Measurements from ENCODE around the gene FERMT2.

The FERMT2 gene

DNA sequence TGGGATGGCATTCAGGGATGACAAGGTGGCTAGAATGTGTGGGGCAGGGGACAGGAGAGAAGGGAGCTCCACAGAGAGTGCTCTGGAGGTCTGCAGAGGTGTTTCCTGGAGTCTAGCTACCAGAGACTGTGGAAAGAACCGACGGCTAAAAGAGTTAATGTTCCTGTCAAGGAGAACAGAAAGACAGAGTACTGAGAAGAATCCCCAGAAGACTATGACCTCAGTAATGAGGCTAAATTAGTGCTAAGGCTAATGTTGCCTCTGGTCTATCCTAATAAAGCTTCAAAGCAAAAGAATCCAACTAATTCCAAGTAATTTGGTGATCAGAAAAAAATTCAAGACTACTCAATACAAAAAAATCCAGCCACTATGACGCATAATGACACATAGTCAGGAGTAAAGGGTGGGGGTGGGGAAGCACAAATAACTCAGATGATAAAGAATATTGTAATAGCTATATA is 44.7 kb downstream of the FERMT2 start:
- no peak overlapping the region for H3K4me3 ChIP-seq (ENCODE audit: insufficient read depth, low read depth, low read length, poor library complexity, severe bottlenecking)

DNA sequence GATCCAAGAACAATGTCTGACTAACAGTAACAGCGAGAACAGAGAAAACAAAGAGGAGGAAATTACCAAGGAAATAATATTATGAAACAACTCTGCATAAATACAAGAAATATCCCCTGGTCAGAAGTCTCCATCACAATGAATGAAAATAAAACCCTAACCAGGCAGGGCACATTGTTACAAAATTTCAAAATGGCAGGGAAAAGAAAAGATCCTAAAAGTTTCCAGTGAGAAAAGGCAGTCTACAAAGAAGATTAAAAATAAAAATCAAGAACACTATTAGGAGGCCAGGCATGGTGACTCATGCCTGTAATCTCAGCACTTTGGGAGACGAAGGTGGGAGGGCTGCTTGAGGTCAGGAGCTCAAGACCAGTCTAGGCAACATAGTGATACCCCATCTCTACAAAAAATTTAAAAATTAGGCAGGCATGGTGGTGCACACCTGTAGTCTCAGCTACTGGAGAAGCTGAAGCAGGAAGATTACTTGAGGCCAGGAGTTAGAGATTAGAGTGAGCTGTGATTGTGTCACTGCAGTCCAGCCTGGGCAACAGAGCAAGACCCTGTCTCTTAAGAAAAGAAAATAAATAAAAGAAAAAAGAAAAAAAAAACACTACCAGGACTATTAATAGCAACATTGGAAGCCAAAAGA is 47.8 kb downstream of the FERMT2 start:
- Histone ChIP-seq H3K4me3 (ENCODE audit: insufficient read depth, low read depth, low read length, poor library complexity, severe bottlenecking) (no peak overlapping the region), H3K9me3 (ENCODE audit: control insufficient read depth, low read length) (no peaks in the 10 kb centered on the region), H3K4me1 (ENCODE audit: control insufficient read depth, insufficient read depth, low read length, poor library complexity, severe bottlenecking) (no peaks in the 10 kb centered on the region), H3K27me3 (replicated peaks; ENCODE audit: control insufficient read depth, insufficient read depth, low read length, poor library complexity, severe bottlenecking) (no peaks in the 10 kb centered on the region), H3K27ac (ENCODE audit: insufficient read depth, low read length, poor library complexity, severe bottlenecking) (no peak overlapping the region), H3K36me3 (ENCODE audit: control insufficient read depth, insufficient read depth, low read length) (no peaks in the 10 kb centered on the region)
- DNase-seq, result no peak

More for the DNA sequence above, 44.7 kb downstream of the FERMT2 start:
- Histone ChIP-seq H3K27me3 (replicated peaks; ENCODE audit: control insufficient read depth, insufficient read depth, low read length, poor library complexity, severe bottlenecking) (no peaks in the 10 kb centered on the region), H3K36me3 (ENCODE audit: control insufficient read depth, insufficient read depth, low read length) (no peaks in the 10 kb centered on the region), H3K9me3 (ENCODE audit: control insufficient read depth, low read length) (no peaks in the 10 kb centered on the region), H3K4me1 (ENCODE audit: control insufficient read depth, insufficient read depth, low read length, poor library complexity, severe bottlenecking) (no peaks in the 10 kb centered on the region), H3K27ac (ENCODE audit: insufficient read depth, low read length, poor library complexity, severe bottlenecking) (no peak overlapping the region)
- no peak for DNase-seq

DNA sequence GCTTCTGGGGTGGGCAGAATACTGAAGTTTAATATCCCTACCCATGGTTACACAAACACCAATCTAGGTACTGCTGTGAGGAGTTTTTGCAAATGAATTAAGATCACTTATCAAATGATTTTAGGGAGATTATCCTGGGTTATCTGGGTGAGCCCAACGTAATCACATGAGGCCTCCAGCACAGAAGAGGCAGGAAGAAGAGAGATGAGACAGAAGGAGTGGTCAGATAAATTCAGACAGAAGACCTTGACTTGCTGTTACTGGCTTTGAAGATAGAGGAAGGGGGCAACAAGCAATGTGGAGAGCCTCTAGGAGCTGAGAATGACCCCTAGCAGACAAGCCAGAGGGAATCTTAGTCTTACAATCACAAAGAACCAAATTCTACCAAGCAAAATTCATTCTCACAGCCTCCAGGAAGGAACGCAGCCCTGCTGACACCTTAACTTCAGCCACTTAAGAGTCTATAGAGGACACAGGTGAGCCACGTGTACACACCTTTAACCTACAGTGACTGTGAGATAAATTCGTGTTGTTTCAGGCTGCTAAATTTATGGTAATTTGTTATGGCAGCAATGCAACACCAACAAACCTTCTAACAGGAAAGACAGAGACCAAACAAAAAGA is 49.4 kb downstream of the FERMT2 start:
- no peaks in the 10 kb centered on the region for H3K36me3 ChIP-seq (ENCODE audit: control insufficient read depth, insufficient read depth, low read length)
- H3K4me1 ChIP-seq (ENCODE audit: control insufficient read depth, insufficient read depth, low read length, poor library complexity, severe bottlenecking), result no peaks in the 10 kb centered on the region
- no peak overlapping the region for H3K4me3 ChIP-seq (ENCODE audit: insufficient read depth, low read depth, low read length, poor library complexity, severe bottlenecking)
- no peaks in the 10 kb centered on the region for H3K9me3 ChIP-seq (ENCODE audit: control insufficient read depth, low read length)
- no peaks in the 10 kb centered on the region for H3K27me3 ChIP-seq (replicated peaks; ENCODE audit: control insufficient read depth, insufficient read depth, low read length, poor library complexity, severe bottlenecking)
- H3K27ac ChIP-seq (ENCODE audit: insufficient read depth, low read length, poor library complexity, severe bottlenecking), result no peak overlapping the region
- DNase-seq, result no peak

DNA sequence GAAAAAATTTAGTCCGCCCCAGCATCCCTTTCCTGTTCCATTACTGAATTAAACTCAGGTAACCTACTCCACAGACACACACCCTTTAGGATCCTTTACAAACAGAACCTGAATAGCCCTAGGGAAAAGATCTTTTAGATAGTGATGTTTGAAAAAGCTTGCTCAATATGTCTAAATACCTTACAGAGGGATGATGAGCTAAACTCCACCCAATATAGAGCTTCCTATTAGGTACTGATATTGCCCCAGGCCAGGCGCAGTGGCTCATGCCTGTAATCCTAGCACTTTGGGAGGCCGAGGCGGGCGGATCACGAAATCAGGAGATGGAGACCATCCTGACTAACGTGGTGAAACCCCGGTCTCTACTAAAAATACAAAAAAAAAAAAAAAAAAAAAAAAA is 50.1 kb downstream of the FERMT2 start:
- Histone ChIP-seq H3K4me3 (ENCODE audit: insufficient read depth, low read depth, low read length, poor library complexity, severe bottlenecking) (no peak overlapping the region), H3K27me3 (replicated peaks; ENCODE audit: control insufficient read depth, insufficient read depth, low read length, poor library complexity, severe bottlenecking) (no peaks in the 10 kb centered on the region), H3K4me1 (ENCODE audit: control insufficient read depth, insufficient read depth, low read length, poor library complexity, severe bottlenecking) (no peaks in the 10 kb centered on the region), H3K27ac (ENCODE audit: insufficient read depth, low read length, poor library complexity, severe bottlenecking) (no peak overlapping the region), H3K36me3 (ENCODE audit: control insufficient read depth, insufficient read depth, low read length) (no peaks in the 10 kb centered on the region), H3K9me3 (ENCODE audit: control insufficient read depth, low read length) (no peaks in the 10 kb centered on the region)
- no peak for DNase-seq

DNA sequence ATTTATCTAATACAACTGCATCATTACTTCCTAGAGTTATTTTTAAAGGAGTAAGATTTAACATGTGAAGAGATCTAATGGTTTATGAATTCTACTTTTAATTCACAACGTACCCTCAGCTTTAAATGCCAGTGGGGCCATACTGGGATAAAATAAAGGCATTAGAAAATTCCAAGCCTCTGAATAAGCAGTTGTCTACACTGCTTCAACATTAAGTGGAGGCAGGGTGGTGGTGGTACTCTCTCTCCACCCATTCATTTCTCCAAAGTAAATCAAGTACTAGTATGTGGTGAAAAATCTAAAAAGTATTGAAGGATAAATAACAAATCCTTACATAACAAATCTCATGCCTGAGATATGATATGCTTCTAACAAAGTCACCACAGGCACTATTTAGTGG is 52.4 kb downstream of the FERMT2 start:
- Histone ChIP-seq H3K27me3 (replicated peaks; ENCODE audit: control insufficient read depth, insufficient read depth, low read length, poor library complexity, severe bottlenecking) (no peaks in the 10 kb centered on the region), H3K27ac (ENCODE audit: insufficient read depth, low read length, poor library complexity, severe bottlenecking) (no peak overlapping the region), H3K4me3 (ENCODE audit: insufficient read depth, low read depth, low read length, poor library complexity, severe bottlenecking) (no peak overlapping the region), H3K9me3 (ENCODE audit: control insufficient read depth, low read length) (no peaks in the 10 kb centered on the region), H3K36me3 (ENCODE audit: control insufficient read depth, insufficient read depth, low read length) (no peaks in the 10 kb centered on the region), H3K4me1 (ENCODE audit: control insufficient read depth, insufficient read depth, low read length, poor library complexity, severe bottlenecking) (no peaks in the 10 kb centered on the region)
- DNase-seq, result no peak

DNA sequence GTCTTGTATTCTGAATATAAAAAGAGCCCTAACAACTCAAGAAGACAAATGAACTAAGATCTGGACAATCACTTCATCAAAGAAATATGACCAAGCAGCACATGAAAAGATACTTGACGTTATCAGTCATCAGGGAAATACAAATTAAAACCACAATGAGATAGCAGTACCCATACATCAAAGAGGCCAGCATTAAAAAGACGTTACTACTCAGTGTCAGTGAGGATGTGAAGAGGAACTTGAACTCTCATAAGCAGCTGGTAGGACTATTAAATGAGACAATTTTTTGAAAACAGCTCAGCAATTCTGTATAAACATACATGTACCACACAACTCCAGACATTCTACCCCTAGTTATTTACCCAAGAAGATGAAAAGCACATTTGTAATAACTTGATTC is 55.9 kb downstream of the FERMT2 start:
- Histone ChIP-seq H3K36me3 (ENCODE audit: control insufficient read depth, insufficient read depth, low read length) (no peaks in the 10 kb centered on the region), H3K27me3 (replicated peaks; ENCODE audit: control insufficient read depth, insufficient read depth, low read length, poor library complexity, severe bottlenecking) (no peaks in the 10 kb centered on the region), H3K9me3 (ENCODE audit: control insufficient read depth, low read length) (no peaks in the 10 kb centered on the region), H3K4me3 (ENCODE audit: insufficient read depth, low read depth, low read length, poor library complexity, severe bottlenecking) (no peak overlapping the region), H3K4me1 (ENCODE audit: control insufficient read depth, insufficient read depth, low read length, poor library complexity, severe bottlenecking) (no peaks in the 10 kb centered on the region), H3K27ac (ENCODE audit: insufficient read depth, low read length, poor library complexity, severe bottlenecking) (no peak overlapping the region)
- DNase-seq, result no peak

DNA sequence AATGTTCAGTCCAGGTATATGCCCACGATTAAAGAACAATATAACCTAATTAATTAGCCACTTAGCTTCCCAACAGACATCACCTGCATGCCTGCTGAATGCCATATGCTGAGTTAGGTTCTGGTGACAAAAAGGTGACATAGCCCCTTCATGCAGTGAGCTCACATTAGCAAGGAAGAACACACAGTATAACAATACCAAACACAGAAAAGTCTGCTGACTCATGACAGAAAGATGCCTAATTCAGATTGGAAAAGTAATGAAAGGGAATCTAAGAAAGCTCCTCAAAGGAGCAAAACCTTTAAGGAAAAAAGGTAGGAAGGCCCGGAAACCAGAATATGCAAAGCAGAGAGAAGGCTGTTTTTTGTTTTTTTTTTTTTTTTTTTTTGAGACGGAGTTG is 59.0 kb downstream of the FERMT2 start:
- H3K4me1 ChIP-seq (ENCODE audit: control insufficient read depth, insufficient read depth, low read length, poor library complexity, severe bottlenecking), result no peaks in the 10 kb centered on the region
- H3K4me3 ChIP-seq (ENCODE audit: insufficient read depth, low read depth, low read length, poor library complexity, severe bottlenecking), result no peak overlapping the region
- no peaks in the 10 kb centered on the region for H3K9me3 ChIP-seq (ENCODE audit: control insufficient read depth, low read length)
- H3K36me3 ChIP-seq (ENCODE audit: control insufficient read depth, insufficient read depth, low read length), result no peaks in the 10 kb centered on the region
- no peak overlapping the region for H3K27ac ChIP-seq (ENCODE audit: insufficient read depth, low read length, poor library complexity, severe bottlenecking)
- H3K27me3 ChIP-seq (replicated peaks; ENCODE audit: control insufficient read depth, insufficient read depth, low read length, poor library complexity, severe bottlenecking), result no peaks in the 10 kb centered on the region
- no peak for DNase-seq

DNA sequence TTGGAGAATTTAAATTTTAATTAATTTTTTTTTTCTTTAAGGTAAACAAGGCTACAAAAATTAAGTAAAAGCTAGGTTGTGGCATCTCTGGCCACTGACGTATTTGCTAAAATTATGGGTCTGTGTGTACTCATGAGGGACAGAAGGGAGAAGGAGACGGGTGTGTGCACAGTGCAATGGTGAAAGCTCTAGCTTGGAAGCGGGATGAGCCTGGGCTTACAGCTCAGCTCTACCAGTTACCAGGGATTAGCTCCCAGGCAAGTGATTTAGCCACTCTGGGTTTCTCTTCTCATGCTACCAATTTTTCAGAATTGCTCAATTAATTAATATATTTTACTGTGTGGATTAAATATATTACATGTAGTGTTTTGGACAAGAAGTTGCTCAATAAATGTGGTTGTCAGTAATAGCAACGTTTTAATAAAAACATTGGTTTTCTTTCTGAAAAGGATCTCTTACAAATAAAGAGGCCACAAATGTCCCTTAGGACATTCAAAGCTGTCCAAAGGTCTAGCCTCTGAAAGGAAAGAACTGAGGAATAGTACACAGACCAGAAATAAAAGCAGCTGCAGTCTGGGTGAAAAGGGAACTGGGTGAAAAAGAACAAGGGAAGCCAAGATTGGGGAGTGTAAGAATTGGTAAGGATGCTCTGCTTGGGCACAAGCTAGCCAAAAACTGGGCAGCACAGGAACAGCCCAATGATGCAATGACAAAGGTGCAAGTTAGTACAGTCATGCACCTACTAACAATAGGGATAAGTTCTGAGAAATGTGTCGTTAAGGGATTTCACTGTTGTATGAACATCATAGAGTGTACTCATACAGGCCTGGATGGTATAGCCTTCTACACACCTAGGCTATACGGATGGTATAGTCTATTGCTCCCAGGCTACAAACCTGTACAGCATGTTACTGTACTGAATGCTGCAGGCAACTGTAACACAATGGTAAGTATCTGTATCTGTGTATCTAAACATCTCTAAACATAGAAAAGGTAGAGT is 61.7 kb downstream of the FERMT2 start:
- no peaks in the 10 kb centered on the region for H3K4me1 ChIP-seq (ENCODE audit: control insufficient read depth, insufficient read depth, low read length, poor library complexity, severe bottlenecking)
- DNase-seq, result no peak
- no peak overlapping the region for H3K27ac ChIP-seq (ENCODE audit: insufficient read depth, low read length, poor library complexity, severe bottlenecking)
- H3K4me3 ChIP-seq (ENCODE audit: insufficient read depth, low read depth, low read length, poor library complexity, severe bottlenecking), result no peak overlapping the region
- H3K9me3 ChIP-seq (ENCODE audit: control insufficient read depth, low read length), result no peaks in the 10 kb centered on the region
- no peaks in the 10 kb centered on the region for H3K27me3 ChIP-seq (replicated peaks; ENCODE audit: control insufficient read depth, insufficient read depth, low read length, poor library complexity, severe bottlenecking)
- H3K36me3 ChIP-seq (ENCODE audit: control insufficient read depth, insufficient read depth, low read length), result no peaks in the 10 kb centered on the region

DNA sequence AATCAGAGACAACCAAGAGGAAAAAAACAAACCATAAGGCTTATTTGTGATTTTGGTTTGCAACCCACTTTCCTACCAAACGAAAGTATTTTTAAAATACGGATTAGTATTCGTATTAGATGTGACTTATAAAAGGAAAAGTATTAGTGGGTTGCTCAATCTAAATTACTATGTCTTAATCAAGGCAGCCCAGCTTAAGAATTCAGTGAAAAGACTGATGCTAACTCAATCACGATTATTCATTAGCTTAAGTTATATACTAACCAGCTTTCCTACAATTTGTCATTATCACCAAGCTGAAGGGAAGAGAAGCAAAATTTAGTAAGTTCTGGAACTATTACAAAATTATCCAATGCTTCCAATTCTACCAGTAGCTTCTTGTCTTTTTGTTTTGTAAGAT is 62.7 kb downstream of the FERMT2 start:
- Histone ChIP-seq H3K9me3 (ENCODE audit: control insufficient read depth, low read length) (no peaks in the 10 kb centered on the region), H3K4me3 (ENCODE audit: insufficient read depth, low read depth, low read length, poor library complexity, severe bottlenecking) (no peak overlapping the region), H3K36me3 (ENCODE audit: control insufficient read depth, insufficient read depth, low read length) (no peaks in the 10 kb centered on the region)

DNA sequence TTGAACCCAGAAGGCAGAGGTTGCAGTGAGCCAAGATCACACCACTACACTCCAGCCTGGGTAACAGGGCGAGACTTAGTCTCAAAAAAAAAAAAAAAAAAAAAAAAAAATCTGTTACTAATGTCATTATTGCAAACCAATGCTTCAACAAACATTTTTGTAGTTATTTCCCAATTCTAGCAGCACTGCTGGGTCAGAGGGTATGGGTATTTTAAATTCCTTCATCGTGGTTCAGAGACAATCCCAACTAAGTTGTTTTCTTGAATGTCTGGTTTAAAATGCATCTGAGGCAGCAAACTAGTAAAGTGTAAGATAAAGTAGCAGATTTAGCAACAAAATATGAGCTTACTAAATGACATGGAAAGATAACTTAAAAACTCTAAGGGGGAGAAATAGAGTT is 65.6 kb downstream of the FERMT2 start:
- Histone ChIP-seq H3K36me3 (ENCODE audit: control insufficient read depth, insufficient read depth, low read length) (no peaks in the 10 kb centered on the region), H3K4me3 (ENCODE audit: insufficient read depth, low read depth, low read length, poor library complexity, severe bottlenecking) (no peak overlapping the region), H3K27me3 (replicated peaks; ENCODE audit: control insufficient read depth, insufficient read depth, low read length, poor library complexity, severe bottlenecking) (no peaks in the 10 kb centered on the region), H3K4me1 (ENCODE audit: control insufficient read depth, insufficient read depth, low read length, poor library complexity, severe bottlenecking) (no peaks in the 10 kb centered on the region), H3K9me3 (ENCODE audit: control insufficient read depth, low read length) (no peaks in the 10 kb centered on the region), H3K27ac (ENCODE audit: insufficient read depth, low read length, poor library complexity, severe bottlenecking) (no peak overlapping the region)
- DNase-seq, result no peak

More for the DNA sequence above, 62.7 kb downstream of the FERMT2 start:
- Histone ChIP-seq H3K27me3 (replicated peaks; ENCODE audit: control insufficient read depth, insufficient read depth, low read length, poor library complexity, severe bottlenecking) (no peaks in the 10 kb centered on the region), H3K4me1 (ENCODE audit: control insufficient read depth, insufficient read depth, low read length, poor library complexity, severe bottlenecking) (no peaks in the 10 kb centered on the region), H3K27ac (ENCODE audit: insufficient read depth, low read length, poor library complexity, severe bottlenecking) (no peak overlapping the region)
- DNase-seq, result no peak
